HG02759 (cell line): ENCODE measurements around the gene NCS1.

ENCODE experiments used
- ATAC-seq: cut with Tn5 transposase; IDR thresholded peaks from one replicate; pipeline ENCODE4 v1.9.1; 2021; ENCODE audit warnings: mild to moderate bottlenecking, moderate library complexity; ENCODE audit not compliant: unreplicated experiment

NCS1 gene

DNA sequence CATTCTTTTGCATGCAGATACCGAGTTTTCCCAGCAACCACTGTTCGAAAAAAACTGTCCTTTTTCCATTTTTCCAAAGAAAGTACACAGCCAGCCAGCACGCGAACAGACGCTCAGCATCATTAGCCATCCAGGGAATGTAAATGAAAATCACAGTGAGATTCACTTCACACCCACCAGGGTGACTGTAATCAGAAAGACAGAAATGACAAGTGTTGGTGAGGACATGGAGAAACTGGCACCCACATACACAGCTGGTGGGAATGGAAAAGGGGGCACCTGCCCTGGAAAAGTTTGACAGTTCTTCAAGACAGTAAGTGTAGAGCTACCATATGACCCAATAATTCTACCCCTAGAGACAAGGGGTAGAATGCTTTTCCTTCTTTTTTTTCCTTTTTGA, 25.0 kb upstream of the NCS1 start:
- ATAC-seq: no peak

DNA sequence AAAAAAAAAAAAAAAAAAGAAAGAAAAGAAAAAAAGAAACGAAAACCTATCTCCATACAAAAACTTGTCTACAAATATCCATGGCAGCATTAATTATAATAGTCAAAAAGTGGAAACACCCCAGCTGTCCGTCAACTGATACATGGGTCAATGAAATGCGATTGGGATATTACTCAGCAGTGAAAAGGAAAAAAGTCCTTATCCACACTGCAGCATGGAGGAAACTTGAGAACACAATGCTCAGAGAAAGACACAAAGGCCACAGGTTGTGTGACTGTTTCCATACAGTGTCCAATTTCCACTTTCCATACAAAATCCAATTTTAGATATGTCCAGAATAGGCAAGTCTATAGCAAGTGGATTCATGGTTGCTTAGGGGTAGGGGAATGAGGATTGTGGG, 24.3 kb upstream of the NCS1 start:
- ATAC-seq: no peak

DNA sequence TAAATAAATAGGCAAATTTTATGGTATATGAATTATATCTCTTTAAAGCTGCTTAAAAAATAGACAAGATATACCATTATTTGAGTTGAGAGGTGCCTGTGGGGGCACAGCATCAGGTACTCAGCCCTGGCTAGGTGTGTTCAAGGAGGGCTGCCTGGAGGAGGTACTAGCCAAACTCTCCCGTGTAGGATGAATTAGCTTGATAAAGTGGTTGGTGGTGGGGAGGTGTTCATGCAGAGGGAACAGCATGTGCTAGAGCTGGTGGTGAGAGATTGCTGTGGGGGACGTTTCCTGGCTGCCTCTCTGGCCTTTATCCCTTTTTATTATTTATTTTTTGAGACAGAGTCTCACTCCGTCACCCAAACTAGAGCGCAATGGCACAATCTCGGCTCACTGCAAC, 23.2 kb upstream of the NCS1 start:
- no peak for ATAC-seq

GRCh38 chr9:130149654-130150286, 22.4 kb upstream of the NCS1 start:
- no peak for ATAC-seq

DNA sequence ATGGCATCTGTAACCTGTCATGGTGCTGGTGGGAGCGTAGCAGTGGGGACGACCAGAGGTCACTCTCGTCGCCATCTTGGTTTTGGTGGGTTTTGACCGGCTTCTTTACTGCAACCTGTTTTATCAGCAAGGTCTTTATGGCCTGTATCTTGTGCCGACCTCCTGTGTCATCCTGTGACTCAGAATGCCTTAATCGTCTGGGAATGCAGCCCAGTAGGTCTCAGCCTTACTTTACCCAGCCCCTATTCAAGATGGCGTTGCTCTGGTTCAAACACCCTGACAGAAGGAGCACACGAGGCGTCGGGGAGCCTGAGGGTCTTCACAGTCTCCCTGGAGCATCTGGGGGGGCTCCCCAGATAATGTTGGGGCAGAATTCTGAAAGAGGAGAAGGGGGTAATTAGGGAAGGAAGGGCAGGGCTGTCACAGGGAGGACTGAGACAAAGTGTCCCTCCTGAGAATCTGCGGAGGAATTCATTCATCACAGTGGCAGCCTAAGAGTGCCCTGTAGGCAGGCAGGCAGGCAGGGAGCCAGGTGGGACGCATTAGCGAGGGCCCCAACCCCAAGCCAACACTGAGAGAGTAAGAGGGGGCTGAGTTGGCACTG, 21.3 kb upstream of the NCS1 start:
- ATAC-seq: no peak

- no peak for ATAC-seq
Observed at GRCh38 chr9:130154816-130155215, 17.4 kb upstream of the NCS1 start.

DNA sequence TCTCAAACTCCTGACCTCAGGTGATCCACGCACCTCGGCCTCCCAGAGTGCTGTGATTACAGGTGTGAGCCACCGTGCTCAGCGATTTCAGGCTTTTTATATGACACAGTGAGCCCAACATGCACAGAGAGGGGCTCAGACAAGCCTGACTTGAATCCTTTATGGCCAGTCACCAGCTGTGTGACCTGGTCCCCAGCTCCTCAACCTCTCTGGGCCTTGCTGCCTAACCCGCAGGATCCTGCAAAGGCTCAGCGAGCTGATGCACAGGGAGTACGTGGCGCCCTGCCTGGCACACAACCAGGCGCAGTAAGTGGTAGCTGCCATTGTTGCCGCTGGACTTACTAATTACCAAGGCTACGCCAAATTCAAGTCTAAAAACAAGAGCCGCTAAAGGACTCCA, 16.6 kb upstream of the NCS1 start:
- ATAC-seq: no peak

GRCh38 chr9:130156672-130157071, 15.5 kb upstream of the NCS1 start:
- ATAC-seq: no peak

DNA sequence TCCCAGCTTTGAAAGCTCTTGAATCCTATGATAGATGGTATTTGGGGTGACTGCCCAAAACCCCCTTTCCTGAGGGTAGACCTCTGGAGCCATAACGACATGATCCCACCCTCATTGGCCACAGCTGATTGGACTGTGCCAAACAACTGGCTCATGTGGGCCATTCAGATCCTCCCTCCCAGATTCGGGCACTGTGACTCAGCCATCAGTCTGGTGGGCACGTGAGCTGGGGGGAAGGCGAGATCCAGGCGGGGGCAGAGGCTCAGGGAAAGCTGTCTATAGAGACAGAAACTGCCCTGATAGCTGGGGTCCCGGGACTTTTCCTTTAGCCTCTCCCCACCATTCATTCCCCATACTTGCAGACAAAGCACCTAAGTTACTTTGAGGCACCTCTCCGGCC, 15.1 kb upstream of the NCS1 start:
- ATAC-seq: no peak

- no peak for ATAC-seq
Observed at GRCh38 chr9:130158001-130158400, 14.2 kb upstream of the NCS1 start.

DNA sequence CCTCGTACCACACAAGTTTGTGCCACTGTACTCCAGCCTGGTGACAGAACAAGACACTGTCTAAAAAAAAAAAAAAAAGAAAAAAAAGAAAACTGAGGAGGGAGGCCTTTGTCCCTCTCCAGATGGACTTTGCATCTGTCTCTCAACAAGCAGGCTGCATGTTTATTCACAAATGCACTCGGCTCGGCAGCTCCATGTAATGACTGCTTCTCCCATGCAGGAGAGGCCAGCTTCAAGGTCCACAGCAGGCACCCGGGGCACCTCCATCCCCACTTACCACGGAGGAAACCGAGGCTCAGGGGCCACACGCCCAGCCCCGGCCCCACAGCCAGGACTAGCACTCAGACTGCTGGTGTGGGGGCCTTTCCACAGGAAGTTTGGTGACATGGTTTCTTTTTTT, 13.1 kb upstream of the NCS1 start:
- no peak for ATAC-seq

- no peak for ATAC-seq
Observed at GRCh38 chr9:130159915-130160670, 12.1 kb upstream of the NCS1 start.

DNA sequence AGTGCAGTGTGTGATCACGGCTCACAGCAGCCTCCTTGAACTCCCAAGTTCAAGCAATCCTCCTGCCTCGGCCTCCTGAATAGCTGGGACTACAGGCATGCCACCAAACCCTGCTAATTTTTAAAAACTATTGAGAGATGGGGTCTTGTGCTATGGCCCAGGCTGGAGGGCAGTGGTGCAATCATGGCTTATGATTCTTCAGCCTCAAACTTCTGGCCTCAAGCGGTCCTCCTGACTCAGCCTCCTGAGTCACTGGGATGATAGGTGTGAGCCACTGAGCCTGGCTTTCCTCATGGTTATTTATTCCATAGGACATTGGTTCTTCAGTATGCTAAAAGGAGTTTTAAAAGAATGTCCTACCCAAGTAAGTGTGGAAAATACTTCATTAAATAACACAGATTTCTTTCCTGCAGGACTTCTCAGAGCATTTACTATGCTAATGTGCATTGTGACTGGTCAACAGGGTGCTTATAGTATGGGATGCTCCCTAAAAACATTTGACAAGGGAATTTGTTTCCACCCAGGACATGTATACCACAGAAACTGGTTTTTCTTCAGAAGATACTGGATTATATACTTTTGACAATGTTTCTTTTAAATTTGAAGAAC, 11.2 kb upstream of the NCS1 start:
- no peak for ATAC-seq

DNA sequence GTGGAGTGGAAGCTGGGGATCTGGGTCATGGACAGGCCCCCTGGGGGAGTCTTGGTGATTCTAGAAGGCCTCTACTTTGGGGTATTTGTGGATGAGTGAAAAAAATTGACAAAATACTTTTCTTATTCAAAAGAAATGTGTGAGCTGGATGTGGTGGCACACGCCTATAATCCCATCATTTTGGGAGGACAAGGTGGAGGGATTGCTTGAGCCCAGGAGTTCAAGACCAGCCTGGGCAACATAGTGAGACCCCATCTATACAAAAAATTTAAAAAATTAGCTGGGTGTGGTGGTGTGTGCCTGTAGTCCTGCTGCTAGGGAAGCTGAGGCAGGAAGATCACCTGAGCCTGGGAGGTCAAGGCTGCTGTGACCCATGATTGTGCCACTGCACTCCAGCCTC, 6.6 kb upstream of the NCS1 start:
- no peak for ATAC-seq

DNA sequence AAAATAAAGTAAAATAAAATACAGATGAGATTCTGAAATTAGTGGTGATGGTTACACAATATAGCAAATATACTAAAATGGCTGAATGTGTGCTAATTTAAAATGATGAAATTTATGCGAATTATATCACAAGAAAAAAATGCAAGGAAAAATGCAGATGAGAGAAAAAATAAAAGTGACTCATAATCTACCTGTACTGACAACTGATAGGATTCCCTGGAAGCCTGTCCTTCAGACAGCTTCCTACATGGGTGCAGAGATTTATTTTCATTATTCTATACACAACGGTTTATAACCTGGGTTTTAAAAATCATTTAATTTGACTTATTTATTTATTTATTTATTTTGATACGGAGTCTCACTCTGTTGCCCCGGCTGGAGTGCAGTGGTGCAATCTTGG, 5.8 kb upstream of the NCS1 start:
- no peak for ATAC-seq

GRCh38 chr9:130167927-130168326, 4.3 kb upstream of the NCS1 start:
- no peak for ATAC-seq

DNA sequence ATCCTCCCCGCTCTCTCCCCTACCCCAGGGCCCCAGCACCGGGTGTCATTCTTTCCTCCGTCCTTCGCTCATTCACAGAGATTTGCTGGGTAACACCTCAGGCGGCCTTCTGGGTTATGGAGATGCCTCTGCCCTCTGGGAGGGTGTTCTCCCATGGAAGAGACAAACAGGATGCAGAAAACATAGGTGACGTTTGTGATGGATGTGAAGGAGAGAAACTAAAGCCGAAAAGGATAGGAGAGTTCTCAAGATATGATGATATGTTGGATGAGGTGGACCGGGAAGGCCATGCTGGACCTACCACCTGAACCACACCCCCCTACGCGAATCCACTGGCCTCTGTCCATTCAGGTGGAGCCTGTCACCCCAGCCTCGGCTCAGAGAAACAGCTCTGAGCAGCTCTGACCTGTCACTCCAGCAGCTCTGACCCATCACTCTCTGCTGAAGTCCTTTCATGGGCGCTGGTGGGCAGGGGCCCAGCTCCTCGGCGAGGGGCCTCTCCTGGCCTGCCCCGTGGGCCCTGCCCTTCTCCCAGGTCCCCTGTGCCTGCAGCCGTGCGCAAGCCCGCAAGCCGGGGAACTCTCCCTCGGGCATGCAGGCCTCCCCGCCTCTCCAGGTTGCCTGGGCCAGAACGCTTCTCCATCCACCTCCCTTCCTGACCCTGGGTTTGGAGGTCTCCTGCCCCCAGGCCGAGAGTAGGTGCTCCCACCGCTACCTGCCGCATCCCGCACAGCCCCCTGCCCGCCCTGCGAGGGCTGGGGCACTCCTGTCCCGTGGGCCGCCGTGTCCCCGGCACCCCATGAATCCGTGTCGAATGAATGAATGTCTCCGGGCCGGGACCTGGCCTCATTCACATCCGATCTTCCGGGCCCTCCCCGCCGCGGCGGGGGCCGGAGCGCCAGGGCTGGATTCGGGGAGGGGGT, 717 bp upstream of the NCS1 start:
- ATAC-seq: no peak

DNA sequence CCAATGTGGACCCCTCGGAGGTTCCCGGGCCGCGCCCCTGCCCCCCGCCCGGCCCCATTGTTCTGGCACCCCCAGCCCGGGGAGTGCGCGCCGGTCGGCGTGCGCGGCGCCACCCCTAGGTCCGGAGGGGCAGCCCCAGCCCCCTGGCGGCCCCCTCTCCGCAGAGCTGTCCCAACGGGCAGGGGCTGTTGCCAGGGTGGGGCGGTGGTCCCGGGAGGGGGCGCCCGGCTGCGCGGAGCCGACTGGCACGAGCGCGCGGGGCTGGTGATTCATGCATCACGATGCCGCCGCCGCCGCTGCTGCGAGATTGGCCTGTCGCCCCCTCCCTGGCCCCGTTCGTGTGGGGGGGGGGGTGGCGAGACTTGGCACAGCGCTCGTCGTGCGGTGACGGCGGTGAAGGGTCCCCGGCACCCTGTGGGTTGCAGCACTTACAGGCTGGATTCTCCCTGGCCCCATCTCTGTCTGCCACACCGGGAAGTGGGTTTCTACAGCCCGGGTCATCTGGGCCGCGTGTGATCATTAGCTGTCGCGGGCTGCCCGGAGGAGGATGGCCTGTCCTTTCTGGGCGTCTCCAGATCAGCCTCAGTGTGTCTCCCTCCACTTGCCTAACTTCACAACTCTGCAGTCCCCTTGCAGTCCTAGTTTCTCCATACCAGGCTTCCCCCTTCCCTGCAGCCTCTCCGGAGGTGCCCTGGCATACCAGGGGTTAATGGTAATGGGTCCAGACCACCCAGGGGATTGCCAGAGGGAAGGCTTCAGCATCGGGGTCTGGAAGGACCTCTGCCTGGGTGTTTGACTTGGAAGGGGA, 858 bp downstream of the NCS1 start:
- ATAC-seq: no peak

GRCh38 chr9:130173666-130173983, 1.4 kb downstream of the NCS1 start:
- ATAC-seq: no peak

DNA sequence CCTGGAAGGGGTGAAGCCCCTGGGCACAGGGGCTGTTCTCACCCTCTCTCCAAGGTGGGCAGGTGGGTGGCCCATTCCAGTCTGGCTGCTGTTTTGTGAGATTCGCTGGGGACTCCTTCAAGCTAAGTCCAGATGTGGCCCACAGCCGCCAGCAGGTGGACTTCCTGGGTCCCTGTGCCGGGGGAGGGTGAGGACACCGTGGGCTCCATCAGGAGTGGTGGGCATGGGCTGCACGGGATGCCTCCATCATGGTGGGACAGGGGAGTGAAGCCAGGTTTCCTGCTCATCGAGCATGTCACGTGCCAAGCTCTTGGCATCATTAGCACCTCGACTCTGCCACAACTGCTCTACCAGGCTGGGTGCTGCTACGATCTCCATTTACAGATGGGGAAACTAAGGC, 1.8 kb downstream of the NCS1 start:
- no peak for ATAC-seq
